ENCODE results near the gene IGFBP7. TPM values are rescaled to one million over a fixed set of nuclear protein-coding genes. Genes with fewer than 3 reads are reported as not detected.

IGFBP7 gene
- total RNA-seq, 4 donors from 2014 or later = 515 to 1,168 (median 594) TPM

DNA sequence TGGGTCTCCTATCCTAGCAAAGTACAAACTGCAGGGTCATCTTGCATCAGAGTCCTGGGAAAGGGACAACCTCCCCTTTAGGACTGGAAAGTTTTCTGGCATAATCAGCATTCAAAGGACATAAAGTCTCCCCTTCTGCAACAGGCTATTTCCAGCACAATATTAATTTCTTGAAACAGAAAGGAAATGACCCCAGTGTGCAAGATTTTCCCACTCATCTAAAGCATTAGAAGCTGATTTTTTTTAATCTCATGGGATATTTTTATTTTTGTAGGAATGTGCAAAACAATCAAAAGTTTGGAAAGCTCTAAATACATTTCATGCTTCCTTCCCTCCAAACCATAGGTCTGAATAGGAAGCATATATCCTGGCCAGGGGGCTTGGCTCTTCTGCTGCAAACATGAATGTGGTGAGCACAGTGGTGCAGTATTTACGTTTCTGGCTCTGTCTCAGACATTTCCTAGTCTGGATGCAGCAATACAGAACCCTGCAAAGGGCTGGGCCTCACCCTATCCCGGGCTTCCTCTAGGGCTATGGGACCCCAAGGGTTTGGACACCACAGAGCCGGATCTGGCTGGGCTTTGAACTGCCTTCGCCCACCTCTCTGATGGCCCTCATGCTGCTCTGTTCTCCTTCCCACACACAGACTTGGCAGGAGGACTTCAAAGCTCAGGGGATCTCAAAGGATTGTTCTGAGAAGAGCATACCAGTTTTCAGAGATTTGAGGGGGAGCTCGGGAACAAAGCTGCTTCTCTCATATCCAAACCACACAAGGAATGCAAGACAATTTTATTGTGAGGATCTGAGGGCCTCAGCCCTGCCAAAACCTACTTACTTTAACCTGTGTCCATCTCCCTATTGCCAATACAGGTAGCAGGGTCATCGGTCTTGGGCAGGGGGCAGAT, 66.6 kb downstream of the IGFBP7 start:
- peak; percentile 47 for ATAC-seq (ENCODE audit: low FRiP score)
- DNase-seq (ENCODE audit: low spot score) = no peak
- TF ChIP-seq, protein P1, sequence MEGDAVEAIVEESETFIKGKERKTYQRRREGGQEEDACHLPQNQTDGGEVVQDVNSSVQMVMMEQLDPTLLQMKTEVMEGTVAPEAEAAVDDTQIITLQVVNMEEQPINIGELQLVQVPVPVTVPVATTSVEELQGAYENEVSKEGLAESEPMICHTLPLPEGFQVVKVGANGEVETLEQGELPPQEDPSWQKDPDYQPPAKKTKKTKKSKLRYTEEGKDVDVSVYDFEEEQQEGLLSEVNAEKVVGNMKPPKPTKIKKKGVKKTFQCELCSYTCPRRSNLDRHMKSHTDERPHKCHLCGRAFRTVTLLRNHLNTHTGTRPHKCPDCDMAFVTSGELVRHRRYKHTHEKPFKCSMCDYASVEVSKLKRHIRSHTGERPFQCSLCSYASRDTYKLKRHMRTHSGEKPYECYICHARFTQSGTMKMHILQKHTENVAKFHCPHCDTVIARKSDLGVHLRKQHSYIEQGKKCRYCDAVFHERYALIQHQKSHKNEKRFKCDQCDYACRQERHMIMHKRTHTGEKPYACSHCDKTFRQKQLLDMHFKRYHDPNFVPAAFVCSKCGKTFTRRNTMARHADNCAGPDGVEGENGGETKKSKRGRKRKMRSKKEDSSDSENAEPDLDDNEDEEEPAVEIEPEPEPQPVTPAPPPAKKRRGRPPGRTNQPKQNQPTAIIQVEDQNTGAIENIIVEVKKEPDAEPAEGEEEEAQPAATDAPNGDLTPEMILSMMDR (IDR thresholded peaks at IDR 0.05) = no peak

DNA sequence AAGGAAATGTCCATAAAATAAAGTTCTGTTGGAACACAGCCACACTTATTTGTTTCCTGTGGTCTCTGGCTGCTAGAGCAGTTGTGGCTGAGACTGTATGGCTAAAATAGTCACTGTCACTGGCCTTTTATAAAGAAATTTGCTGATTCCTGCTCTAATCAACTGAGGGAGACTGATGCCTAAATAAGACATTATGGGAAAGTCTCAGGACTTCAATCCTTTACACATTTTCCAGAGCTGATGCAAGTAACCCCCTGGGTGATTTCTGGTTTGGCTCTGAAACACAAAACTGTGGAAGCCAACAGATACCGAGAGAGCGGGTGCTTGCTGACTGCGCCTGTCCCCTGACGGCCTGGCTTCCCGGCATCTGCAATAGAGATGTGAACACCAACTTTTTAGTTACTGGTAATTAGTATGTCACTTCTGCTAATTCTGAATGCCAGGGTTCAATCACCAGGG, 67.4 kb downstream of the IGFBP7 start:
- DNase-seq (ENCODE audit: low spot score) = no peak
- TF ChIP-seq, protein P1 (IDR thresholded peaks at IDR 0.05) = no peak
- ATAC-seq (ENCODE audit: low FRiP score) = no peak

DNA sequence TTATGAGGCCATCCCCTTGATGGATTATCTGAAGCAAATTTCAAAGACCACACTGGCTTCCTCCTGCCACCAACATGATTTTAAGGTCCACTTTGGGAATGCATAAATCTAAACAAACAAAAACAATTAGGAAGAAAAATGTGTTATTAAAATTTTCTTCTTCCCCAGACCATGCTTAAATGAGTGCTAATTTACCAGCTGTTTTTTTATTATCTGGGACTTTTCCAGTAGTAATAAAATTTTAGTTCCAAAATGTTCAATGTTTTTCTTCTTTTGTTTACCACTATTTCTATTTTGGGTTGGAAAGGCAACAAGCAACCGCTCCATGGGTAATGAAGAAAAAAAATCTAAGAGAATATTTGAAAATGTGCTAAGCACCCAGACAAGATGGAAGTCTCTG, 69.2 kb downstream of the IGFBP7 start:
- TF ChIP-seq, protein P1 (IDR thresholded peaks at IDR 0.05) = no peak
- ATAC-seq (ENCODE audit: low FRiP score) = no peak
- DNase-seq (ENCODE audit: low spot score) = no peak

DNA sequence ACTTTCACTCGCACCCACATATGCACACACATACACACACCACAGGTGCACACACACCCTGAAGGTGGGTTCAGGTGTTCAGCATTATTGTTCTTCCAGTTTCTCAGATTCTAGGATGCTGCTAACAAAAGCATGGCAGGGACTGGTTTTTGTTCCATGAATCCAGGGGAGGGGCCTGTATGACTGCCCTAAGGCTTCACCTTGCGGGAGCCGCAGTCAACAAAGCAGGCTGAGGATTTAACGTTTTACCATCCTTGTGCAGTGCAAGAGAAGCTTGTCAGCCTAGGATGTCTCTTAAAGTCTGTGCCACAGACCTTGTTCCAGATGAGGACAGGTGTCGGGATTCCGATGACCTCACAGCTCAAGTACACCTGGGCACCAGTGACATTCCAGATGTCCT, 69.7 kb downstream of the IGFBP7 start:
- DNase-seq (ENCODE audit: low spot score) (no peak), ATAC-seq (ENCODE audit: low FRiP score) (no peak)
- TF ChIP-seq, protein P1 (IDR thresholded peaks at IDR 0.05) = no peak

DNA sequence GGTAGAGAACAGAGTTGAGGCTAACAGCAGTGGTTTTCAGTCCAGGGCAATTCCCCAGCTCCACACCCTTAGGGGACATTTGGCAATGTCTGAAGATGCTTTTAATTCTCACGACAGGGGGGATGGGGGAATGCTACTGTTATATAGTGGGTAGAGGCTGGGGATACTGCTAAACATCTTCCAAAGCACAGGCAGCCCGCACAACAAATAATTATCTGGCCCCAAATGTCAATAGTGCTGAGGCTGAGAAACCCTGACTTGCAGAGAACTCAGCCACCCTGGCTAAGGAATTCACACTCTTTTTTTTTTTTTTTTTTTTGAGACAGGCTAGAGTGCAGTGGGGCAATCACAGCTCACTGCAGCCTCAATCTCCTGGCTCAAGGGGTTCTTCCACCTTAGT, 70.8 kb downstream of the IGFBP7 start:
- DNase-seq (ENCODE audit: low spot score) = no peak
- TF ChIP-seq, protein P1 (IDR thresholded peaks at IDR 0.05) = no peak
- ATAC-seq (ENCODE audit: low FRiP score) = no peak

DNA sequence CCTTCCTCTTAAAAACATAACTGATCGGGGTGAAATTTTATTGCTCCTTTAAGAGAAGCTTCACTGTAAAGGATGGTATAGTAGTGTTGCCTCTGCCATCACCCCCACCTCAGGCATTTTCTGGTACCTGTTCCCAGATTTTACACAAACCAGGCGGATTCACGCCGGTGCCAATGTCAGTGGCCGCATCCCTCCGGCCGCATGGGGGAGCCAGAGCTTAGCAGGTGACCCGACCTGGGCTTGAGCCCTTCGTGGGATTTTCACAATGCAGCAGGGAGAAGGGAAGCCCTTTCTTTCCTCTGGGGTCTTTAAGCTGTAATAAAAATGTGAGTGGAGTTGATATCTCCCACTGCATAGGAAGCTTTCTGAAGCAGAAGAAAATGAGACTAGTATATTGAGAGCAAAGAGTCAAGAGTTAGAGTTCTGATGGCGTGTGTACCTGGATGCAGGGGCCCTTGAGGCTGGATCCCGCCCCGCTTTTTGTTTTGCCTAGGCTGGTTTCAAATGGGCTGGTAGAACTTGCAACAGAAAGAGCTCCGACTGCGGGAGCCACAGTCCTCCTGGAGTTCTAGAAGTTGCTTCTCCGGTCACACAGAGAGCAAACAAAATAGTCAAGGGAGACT, 72.1 kb downstream of the IGFBP7 start:
- DNase-seq (ENCODE audit: low spot score) (peak; percentile 46), ATAC-seq (ENCODE audit: low FRiP score) (peak; percentile 71)

More for the DNA sequence above, 72.1 kb downstream of the IGFBP7 start:
- TF ChIP-seq, protein P1 (IDR thresholded peaks at IDR 0.05) = peak in 1 of 3 donors; percentile 35

Data from omental fat pad (tissue), 4 donors.